Measurements from ENCODE around the gene TACC3.

TACC3 gene

DNA sequence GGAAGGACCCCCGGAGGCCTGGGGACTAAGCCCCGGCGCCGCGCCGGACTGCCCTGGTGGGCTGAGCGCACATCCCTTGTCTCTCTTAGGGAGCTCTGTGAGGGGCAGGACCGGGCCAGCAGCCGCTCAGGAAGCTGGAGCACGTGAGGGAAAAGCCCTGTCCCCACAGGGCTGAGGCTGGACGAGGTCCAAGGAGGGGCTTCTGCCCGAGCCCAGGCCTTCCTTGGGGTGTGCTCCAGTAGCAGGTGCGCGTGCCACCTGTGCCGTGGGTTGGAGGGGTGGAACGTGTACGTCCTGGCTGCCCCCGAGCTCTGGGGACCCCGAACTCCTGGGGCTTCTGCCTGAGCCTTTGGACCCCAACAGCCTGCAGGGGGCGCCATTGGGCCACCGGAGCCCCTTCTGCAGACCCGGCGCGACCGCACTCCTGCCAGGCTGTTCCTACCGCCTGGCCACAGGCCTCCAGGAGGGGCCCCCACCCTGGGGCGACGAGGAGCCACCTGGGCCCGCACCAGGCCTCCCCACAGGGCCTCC lies 27.2 kb downstream of the TACC3 start:
- peak; percentile 66 for DNase-seq

DNA sequence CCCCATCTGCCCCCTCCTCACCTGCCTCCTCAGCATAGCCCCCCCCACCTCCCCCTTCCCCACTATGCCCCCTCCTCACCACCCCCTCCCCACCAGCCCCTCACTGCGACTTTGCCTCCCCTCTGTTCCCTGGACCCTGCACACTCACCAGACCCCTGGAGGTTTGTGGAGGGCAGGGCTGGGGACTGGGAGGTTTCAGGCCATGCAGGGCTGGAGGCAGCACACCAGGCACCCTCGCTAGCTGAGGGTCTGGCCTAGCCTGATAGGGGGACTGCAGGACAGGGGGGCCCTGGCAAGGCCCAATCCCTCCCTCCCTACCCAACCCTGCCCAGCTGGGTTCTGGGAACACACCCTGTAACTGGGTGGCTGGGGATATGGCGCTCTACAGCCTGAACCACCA lies 28.0 kb downstream of the TACC3 start:
- DNase-seq, result no peak

DNA sequence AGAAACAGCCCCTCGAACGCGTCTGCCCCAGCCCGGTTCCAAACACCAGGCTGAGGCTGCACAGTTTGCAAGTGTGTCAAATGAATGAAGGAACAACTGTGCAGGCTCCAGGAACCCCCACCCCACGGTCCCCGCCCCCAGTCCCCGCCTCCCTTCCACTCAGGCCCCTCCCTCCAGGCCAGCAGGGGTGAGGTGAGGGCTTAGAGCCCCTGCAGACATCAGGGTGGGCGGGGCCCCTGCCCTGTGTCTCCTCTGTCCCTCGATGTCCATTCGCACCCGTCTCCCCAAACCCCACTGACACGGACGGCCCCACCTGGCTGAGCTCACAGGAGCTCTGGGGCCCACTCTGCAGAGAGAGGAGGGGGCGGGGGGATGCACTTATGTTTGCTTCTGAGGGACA lies 28.5 kb downstream of the TACC3 start:
- no peak for DNase-seq

DNA sequence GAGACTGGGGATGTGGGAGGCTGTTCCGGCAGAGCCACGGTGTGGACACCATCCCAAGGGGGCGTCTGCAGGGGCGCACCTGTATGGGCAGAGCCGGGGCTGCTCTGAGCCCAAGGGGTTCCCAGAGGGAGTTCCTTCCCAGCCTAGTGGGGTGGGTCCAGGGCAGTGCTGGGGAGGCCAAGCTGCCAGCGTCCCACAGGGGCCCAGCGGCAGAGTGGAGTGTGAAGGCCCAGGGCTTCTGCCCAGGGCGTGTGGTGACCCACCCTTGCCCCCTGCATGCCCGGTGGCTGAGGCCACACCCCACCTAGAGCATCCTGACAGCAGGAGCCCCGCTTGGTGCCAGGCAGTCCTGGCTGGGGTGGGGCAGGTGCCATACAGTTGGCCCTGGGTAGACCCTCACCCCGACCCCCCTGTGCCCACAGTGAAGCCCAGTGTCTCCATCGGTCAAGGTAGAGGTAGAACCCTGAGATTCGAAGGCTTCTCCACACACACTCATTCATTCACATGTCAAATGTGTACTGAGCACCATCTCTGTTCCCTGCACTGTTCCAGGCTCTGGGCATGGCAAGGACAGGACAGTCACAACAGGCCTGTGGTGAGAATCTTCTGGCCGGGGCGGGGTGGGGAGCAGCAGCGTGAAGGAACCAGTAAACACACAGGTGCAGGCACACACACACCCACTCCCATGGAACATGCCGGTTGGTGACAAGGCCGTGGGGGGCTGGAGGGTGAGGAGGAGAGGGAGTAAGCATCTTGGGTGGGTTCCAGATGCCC lies 29.2 kb downstream of the TACC3 start:
- DNase-seq, result no peak

DNA sequence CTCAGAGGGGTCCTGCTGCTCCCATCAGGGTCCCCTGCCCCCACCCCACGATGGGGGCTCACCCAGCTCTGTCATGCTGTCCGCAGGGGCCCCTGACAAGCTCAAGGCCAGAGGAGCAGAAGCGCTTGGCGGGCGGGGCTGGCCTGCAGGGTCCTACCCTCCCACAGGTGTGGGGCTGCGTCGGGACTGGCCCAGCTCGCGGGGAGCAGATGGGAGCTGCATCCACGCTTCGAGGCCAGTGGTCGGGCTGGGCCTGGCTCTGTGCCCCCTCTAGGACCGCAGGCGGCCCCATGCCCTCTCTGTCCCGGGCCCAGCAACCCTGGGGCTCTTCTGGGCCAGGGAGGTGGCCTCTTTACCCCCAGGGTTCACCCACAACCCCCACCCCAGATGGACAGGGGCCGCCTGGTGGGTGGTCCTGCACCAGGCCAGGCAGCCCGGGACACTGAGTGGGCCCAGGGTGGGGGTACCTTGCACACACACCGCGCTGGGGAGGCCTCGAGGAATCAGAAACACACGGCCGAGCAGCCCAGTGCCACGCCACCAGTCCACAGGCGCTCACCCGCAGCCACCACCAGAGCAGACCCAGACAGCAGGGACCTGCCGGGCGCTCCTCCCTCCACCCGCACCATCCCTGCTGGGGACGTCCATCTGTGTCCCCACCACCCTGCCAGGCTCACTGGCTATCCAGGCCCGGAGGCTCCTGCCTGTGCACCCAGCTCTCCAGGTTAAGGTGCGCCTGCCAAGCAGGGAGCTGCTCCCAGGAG lies 30.0 kb downstream of the TACC3 start:
- DNase-seq, result no peak

DNA sequence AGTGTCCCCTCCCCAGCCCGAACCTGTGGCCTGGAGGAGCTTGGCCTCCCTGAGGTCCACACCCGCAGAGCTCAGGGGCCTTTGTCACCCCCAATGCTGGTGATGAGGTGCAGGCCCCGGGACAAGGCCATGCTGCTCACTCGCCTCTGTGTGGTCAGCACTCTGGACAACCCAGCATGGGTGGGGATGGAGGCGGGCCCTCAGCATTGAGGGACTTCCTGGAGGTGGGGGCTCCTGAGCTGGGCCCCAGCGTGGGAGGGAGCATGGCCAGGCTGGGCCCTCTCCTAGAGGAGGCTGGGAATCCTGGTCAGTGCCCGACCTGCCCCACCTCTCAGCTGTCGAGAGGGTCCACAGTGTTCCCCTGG lies 30.6 kb downstream of the TACC3 start:
- DNase-seq, result no peak

DNA sequence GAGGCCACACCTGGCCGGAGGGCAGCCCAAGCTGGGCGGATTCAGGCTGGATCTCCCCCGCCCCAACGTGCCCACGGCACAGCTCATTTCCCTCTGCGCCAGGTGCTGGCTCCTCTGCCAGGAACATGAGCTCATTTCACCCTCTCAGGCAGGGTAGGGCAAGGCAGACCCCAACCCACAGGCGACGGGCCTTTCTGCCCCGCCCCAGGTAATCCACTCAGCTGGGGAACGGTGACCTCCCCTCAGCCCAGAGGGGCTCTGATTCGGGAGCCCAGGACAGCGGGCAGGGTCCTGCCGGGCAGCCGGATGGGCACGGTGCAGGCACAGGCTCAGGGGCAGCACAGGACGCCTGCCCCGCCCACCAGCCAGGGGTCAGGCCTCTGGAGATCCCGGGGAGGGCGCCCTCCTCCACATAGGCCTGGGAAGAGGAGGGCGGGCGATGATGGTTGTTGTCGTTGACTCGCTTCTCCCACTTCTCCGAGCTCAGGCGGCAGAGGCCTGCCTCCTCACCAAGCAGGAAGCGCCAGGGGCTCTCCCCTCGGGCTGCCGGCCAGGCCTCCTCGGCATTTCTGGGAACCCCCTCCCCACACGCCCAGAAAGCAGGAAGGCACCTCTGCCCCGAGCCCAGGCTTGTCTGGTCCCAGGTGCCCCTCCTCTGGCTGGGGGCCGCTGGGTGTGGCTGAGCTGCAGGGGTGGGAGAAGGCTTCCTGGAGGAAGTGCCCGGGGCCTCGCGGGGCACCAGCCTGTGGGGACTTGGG lies 31.1 kb downstream of the TACC3 start:
- no peak for DNase-seq

DNA sequence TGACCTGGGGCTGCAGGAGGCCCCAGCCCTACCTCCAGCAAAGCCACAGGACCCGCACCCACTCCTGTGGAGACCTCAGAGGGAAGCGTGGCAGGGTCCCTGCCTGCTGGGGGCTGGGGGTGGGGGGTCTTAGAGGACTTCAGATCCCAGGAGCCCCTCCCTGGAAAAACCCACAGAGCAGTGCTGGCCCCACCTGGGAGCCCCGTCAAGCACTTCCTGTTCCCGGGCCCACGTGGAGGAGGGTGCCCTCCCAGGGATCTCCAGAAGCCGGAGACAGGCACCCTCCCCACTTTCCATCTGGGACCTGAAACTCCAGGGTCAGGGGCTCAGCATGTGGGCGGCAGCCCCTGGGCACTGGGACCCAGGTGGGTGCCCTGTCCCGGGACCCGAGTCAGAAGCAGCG lies 32.0 kb downstream of the TACC3 start:
- no peak for DNase-seq

DNA sequence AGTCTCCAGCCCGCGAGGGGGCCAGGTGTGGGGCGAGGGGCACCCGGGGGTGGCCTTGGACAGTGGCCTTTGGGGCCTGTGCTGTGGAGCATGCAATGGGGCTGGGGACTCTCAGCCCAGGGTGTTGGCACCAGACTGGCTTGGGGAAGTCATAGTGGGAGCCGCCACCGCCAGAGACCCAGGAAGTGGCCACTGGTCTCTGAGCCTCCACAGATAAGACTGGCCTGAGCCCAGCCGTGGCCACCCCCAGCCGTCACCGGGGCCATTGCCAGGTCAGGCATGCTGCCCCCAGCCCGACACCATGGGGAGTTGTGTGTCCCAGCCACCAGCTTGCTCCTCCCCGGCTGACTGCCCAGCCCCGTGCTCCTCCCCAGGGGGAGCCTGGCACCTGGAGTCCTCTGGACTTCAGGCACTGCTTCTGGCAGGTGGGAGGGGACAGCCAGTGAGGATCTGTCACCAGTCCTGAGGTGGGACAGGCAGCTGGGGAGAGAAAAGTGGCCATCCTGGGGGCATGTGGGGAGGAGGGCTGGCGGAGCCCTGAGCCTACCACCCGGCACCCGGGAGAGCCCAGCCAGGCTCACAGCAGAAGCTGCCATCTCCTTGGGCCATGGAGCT lies 32.5 kb downstream of the TACC3 start:
- no peak for DNase-seq

DNA sequence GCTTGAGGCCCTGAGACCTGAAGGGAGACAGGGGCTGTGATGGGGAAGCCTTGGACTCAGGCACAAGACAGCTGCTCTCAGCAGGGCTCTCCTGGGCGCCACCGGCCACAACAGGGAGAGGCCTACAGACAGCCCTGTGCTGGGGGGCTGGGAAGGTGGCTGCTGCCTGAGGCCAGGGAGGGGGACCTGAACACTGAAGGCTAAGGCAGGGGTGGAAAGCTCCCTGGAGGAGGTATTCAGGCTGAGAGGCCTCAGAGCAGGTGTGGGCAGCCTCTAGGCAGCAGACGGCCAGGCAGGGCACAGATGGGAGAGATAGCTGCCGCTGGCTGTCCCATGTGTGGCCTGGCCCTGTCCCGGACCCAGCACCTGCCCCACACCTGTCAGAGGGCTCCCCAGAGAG lies 33.0 kb downstream of the TACC3 start:
- DNase-seq, result no peak

DNA sequence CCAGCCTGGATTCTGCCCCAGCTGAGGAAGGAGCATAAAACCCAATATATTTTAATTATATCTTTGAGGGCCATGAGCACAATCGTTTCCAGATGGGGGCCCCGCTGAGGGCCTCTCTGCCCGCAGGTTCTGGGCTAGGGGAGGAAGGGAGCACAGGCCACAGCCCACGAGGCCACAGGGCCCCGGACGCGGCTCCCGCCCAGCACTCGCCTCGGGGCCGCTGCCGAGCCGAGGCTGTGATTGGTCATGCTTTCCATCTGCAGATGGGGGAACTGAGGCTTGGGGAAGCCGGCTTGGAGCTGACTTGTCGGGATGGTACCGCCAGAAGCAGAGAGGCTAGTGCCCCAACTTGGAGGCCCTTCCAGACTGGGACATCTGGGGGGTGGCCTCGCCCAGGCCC lies 34.0 kb downstream of the TACC3 start:
- DNase-seq, result no peak

DNA sequence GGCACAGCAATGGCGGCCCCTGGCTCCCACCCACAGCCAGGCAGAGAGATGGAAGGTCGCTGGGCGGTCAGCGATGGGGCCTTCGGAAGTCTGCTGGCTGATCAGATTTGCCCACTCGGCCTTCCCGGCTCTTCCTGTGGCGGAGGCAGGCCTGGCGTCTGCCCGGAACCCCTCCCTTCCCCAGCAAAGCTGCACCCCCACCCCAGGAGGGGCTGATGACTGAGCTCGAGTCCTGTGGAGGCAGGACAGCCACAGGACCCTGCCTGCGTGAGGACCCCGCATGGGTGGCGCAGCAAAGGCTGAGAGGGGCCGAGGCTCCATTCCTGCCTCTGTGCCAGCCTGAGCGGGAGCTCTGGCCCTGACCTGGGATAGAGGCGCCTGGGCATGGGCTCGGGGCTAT lies 34.8 kb downstream of the TACC3 start:
- DNase-seq, result no peak

DNA sequence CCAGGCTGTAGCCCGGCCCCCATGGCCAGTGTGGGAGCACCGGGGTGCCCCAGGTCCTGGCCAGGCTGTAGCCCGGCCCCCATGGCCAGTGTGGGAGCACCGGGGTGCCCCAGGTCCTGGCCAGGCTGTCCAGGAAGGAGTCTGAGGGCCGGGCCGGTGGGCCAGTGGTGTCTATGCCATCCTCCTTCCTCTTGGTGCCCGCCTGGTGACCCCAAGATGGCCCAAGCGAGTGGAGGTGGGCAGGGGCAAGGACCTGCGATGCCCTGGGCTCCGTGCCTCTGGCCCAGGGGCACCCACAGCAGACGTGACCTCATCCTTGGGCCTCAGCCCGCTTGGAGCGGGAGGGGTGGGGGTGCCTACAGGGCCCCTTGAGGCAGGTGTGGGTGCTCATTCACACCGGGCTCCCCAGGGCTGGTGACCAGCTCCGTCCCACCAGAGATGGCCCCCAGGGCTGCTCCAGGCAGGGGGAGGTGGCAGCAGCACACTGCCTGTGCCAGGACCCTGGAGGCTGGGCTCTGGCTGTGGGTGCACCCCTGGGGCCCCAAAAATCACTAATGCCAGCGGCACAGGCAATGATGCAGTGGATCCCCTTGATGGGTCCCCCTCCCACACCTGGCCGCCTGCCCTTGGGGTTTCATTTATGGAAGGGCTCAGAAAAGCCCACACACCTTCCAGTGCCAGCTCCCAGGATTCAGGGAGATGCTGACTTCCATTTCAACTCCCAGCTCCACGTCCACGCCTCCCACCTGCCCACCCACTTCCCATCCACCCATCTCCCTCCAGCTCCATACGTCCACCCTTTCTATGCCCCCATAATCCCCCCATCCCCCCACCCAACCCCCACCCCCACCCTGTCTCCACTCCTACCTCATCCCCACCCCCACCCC lies 35.8 kb downstream of the TACC3 start:
- no peak for DNase-seq

DNA sequence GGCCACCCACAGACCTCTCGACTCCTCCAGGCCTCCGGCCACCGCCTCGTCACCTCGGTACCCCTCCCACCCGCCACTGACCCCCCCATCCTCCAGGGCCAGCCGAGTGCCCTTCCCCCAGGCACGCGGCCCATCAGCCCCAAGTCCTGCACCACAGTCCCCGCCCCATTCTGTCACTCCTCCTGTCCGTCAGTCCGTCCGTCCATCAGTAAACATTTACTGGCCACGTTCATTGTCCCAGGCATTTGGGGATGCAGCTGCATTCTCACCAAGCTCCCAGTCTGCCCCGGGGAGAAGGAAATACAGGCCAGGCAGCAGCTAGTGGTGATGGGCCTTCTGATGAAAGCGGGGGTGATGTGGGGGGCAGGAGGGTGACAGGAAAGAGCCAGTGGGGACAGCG lies 36.5 kb downstream of the TACC3 start:
- DNase-seq, result no peak

DNA sequence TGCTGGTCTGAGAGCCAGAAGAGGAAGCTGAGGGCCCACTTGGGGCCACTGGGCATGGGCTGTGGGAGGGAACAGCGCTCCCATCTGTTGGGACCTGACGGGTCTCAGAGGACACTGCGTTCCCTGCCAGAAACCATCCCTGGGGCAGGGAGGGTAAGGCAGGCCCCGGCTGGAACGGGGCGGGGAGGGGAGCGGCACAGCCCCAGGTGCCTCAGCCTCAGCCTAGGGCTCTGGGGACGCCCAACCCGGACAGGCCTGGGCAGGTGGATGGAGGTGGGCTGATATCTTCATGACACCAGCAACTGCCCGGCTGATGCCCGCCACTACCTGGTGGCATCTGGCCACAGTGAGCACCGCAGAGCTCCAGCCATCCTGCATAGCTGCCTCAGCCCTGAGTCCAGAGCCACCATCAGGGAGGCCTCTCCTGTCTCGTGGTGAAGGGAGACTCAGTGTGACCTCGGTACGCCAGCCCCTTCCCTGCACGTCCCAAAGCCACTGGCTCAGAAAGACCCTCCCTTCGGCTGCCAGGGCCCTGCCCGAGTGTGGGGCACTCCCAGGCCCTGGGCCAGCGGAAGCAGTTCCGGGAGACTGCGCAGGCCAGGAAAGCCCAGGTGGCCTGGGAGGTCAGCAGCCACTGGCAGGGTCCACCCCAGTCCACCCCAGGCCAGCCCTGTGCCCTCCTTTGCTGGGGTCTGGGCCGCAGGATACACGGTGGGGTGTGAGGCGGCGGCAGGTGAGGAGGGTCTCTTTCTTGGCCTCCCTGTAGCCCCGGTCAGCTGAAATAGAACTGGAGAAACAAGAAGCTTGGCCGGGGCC lies 37.2 kb downstream of the TACC3 start:
- DNase-seq, result no peak

DNA sequence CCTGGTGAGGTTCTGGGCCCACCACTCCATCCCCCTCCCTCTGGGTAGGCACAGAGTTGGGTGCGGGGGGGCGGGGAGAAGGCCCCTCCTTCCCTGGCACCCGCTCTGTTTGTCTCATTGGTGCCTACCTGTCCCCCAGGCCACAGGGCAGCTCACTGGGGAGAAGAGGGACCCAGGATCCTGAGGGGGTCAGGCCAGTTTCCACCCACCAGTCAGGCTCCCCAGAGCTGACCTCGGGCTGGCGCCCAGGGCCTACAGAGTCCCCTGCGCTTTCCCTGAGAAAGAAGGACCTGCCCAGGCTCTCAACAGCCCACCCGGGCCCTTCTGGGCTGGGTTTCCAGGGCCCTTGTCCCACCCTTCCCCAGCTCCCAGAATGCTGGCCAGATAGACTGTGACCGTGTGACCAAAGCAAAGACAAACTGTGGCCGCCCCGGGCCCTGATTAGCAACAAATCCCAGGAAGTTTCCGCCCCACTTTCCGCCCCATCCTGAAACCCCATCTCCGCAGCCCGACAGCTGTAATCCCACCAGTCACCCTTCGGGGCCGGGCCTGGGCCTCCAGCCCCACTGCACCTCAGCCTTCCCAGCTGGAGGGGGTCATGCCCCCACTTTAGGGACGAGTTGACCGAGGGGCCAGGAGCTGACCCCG lies 38.0 kb downstream of the TACC3 start:
- DNase-seq, result no peak

DNA sequence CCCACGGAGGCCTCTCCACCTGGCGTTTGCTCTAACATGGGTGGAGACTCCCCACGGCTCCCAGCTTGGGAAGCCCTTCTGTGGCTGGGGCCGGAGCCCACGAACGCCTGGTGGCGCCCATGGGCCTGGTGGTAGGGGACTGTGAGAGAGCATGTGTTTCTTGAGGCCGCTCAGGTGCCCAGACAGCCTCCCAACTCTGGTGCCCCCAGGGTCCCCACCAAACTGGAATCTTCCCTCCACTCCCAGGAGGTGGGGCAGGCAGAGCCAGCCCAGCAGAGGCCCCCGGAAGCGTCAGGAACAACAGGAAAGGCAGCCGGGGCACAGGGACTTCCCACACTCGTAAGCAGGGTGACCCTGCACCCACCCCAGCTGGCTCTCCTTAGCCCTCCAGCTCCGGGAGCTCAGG lies 38.5 kb downstream of the TACC3 start:
- no peak for DNase-seq

DNA sequence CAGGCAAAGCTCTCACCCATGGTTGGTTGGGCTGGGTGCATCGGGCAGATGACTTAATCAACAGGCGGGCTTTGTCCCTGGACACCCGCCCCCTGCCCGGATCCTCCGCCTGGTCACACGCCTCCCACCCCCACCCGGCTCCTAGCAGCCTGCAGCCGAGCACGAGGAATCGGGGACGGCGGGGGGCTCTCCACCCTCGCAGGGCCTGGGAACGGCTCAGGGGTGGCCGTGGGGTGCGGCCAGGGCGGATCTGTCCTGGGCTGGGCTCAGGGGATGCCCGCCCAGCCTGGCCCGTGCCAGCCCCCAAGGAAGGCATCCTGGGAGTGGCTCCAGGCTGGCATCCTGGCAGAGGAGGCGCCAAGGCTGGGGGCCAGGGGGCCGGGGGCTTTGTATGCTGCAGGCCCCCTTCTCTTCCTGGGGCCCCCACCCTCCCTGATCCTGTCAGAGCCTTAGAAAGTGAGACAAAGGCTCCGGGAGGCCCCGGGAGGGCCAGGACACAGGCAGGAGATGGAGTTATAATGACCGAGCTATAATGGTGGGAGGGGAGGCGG lies 39.3 kb downstream of the TACC3 start:
- no peak for DNase-seq

DNA sequence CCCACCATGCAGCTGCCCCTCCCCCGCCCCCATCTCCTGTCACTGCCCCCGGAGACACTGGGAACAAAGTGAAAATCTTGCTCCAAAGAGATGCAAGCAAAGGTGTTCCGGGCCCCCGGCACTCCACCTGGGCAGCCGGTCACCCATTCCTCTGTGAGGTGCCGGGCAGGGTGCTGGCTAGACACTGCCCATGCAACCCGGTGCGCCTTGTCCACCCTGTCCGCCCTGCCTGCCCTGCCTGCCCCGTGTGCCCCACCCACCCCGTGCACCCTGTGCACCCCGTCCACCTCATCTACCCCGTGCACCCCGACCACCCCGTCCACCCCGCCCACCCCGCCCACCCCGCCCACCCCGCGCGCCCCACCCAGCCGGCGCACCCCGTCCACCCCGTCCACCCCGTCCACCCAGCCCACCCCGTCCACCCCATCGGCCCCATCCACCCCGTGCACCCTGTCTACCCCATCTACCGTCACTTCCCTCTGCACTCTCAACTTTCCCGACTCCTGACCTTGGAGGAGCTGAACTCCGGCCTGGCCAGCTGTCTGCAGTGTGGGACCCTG lies 39.9 kb downstream of the TACC3 start:
- DNase-seq, result no peak

All from fibroblast of skin of scalp (primary cell).